H1 (cell line): ENCODE results near the gene KCTD20. TPM values are rescaled to one million over a fixed set of nuclear protein-coding genes. Genes with fewer than 3 reads are reported as not detected.

Experiments used
- CHD2 ChIP-seq: IDR thresholded peaks from 2 replicates; pipeline ENCODE4 v1.6.1; 2012; ENCODE audit warnings: low read length, improper control_type of control experiment
- JUN ChIP-seq: IDR thresholded peaks from 2 replicates; pipeline ENCODE4 v1.6.1; 2011; ENCODE audit warnings: low read depth, mild to moderate bottlenecking, improper control_type of control experiment, low read length
- POLR2AphosphoS5 ChIP-seq: IDR thresholded peaks from 2 replicates; pipeline ENCODE4 v1.6.1; 2011; ENCODE audit warnings: low read depth, low read length
- polyA plus RNA-seq, 7 experiments: library from polyadenylated mRNA; depleted of rRNA in 3 of 7; stranded (reverse) in 5 of 7; unstranded in 2 of 7; fragments of >200 nt in 5 of 7; fragments of 200-250 nt in 2 of 7; gene quantifications; 1 replicate in 5 of 7; 2 replicates in 1 of 7; 4 replicates in 1 of 7; pipeline versions ENCODE4 v1.2.1 to v1.2.3, GENCODE V29; 2011 to 2013; ENCODE audit warnings: missing spikeins in 2 of 7, mixed read lengths in 2 of 7
- total RNA-seq: library from RNA; stranded (reverse); fragmentation: NEBNext Ultra II Directional; extraction: Animal tissue kit (Norgen Biotek cat#: 25700); gene quantifications from 2 replicates; pipeline ENCODE4 v1.2.1, GENCODE V29; 2021
- TF ChIP-seq, protein P1 (sequence below): IDR thresholded peaks from 2 replicates; pipeline ENCODE4 v1.6.1; 2012; ENCODE audit warnings: inconsistent platforms

KCTD20 gene
- total and polyA plus RNA-seq, 2 of the 8 experiments (the other 6 are each of a cell fraction or from before 2014, with no cell fraction given) = 10.1 to 26.2 TPM

DNA sequence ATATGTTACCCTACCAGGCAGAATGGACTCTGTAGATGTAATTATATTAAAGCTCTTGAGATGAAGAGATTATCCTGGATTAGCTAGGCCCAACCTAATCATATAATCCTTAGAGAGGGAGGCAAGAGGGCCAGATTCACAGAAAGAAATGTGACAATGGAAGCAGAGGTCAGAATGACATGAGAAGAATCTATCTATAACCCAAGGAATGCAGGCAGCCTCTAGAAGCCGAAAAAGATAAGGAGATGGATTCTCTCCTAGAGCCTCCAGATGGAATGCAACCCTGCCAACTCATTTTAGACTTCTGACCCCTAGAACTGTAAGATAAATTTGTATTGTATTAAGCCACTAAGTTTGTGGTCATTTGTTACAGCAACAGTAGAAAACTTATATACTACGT lies 12.4 kb upstream of the KCTD20 start (continued):
- TF ChIP-seq POLR2AphosphoS5 (no peak), JUN (no peak), CHD2 (no peak)
- TF ChIP-seq, protein P1, sequence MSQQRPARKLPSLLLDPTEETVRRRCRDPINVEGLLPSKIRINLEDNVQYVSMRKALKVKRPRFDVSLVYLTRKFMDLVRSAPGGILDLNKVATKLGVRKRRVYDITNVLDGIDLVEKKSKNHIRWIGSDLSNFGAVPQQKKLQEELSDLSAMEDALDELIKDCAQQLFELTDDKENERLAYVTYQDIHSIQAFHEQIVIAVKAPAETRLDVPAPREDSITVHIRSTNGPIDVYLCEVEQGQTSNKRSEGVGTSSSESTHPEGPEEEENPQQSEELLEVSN = no peak
